ENCODE data around the gene SERAC1. TPM values are rescaled to one million over a fixed set of nuclear protein-coding genes. Genes with fewer than 3 reads are reported as not detected.

The SERAC1 gene
- total RNA-seq, 1 donor from 2014 or later = 9.3 TPM

GRCh38 chr6:158149641-158150040 lies 18.4 kb downstream of the SERAC1 start:
- TF ChIP-seq EZH2 (IDR thresholded peaks at IDR 0.05; ENCODE audit: insufficient read depth, low read length) = no peak
- TF ChIP-seq CTCF (IDR thresholded peaks at IDR 0.05; ENCODE audit: insufficient read depth, low read depth, low read length) = no peak
- Histone ChIP-seq H3K79me2 (ENCODE audit: insufficient read depth, low read length) (no peaks in the 10 kb centered on the region), H3K4me1 (ENCODE audit: insufficient read depth, low read length) (peaks cover 18% of the 10 kb centered on the region), H3K9ac (ENCODE audit: low read length) (peak overlapping the region; percentile 37), H3K36me3 (ENCODE audit: insufficient read depth, low read length) (peaks cover 5% of the 10 kb centered on the region), H4K20me1 (ENCODE audit: insufficient read depth, low read length) (no peaks in the 10 kb centered on the region), H3K4me3 (ENCODE audit: insufficient read depth, low read depth, low read length) (no peak overlapping the region), H2AFZ (ENCODE audit: low read depth, low read length) (no peak overlapping the region), H3K27me3 (ENCODE audit: insufficient read depth, low read length) (no peaks in the 10 kb centered on the region), H3K9me3 (ENCODE audit: insufficient read depth, low read depth, low read length) (no peaks in the 10 kb centered on the region), H3K27ac (ENCODE audit: low read depth, low read length) (peak overlapping the region; percentile 84), H3K4me2 (ENCODE audit: low read length) (peak overlapping the region; percentile 57)
- Mint-ChIP-seq H3K27me3 (ENCODE audit: low read depth, unreplicated experiment) (no peaks in the 10 kb centered on the region), H3K9me3 (ENCODE audit: unreplicated experiment) (no peaks in the 10 kb centered on the region), H3K36me3 (ENCODE audit: low read depth, unreplicated experiment) (peaks cover 9% of the 10 kb centered on the region), H3K27ac (ENCODE audit: unreplicated experiment) (no peak overlapping the region), H3K4me1 (ENCODE audit: low read depth, unreplicated experiment) (peaks cover 9% of the 10 kb centered on the region), H3K4me3 (ENCODE audit: unreplicated experiment) (no peak overlapping the region)
- DNase-seq (ENCODE audit: low read depth) (peak; percentile 61), FAIRE-seq (peak; percentile 26)

GRCh38 chr6:158143700-158144099 lies 24.4 kb downstream of the SERAC1 start:
- no peak overlapping the region for H3K27ac Mint-ChIP-seq (ENCODE audit: unreplicated experiment)
- H2AFZ ChIP-seq (ENCODE audit: low read depth, low read length) = no peak overlapping the region
- no peak for TF ChIP-seq CTCF (IDR thresholded peaks at IDR 0.05; ENCODE audit: insufficient read depth, low read depth, low read length)
- H3K79me2 ChIP-seq (ENCODE audit: insufficient read depth, low read length) = no peaks in the 10 kb centered on the region
- no peak overlapping the region for H3K4me3 ChIP-seq (ENCODE audit: insufficient read depth, low read depth, low read length)
- no peaks in the 10 kb centered on the region for H3K9me3 Mint-ChIP-seq (ENCODE audit: unreplicated experiment)
- H3K36me3 Mint-ChIP-seq (ENCODE audit: low read depth, unreplicated experiment) = peaks cover 16% of the 10 kb centered on the region
- no peak overlapping the region for H3K27ac ChIP-seq (ENCODE audit: low read depth, low read length)
- DNase-seq (ENCODE audit: low read depth) = no peak
- H3K27me3 Mint-ChIP-seq (ENCODE audit: low read depth, unreplicated experiment) = no peaks in the 10 kb centered on the region
- H3K9me3 ChIP-seq (ENCODE audit: insufficient read depth, low read depth, low read length) = no peaks in the 10 kb centered on the region
- no peak overlapping the region for H3K9ac ChIP-seq (ENCODE audit: low read length)
- peaks cover 3% of the 10 kb centered on the region for H3K4me1 Mint-ChIP-seq (ENCODE audit: low read depth, unreplicated experiment)
- no peak overlapping the region for H3K4me2 ChIP-seq (ENCODE audit: low read length)
- no peaks in the 10 kb centered on the region for H3K4me1 ChIP-seq (ENCODE audit: insufficient read depth, low read length)
- FAIRE-seq = no peak
- H3K27me3 ChIP-seq (ENCODE audit: insufficient read depth, low read length) = no peaks in the 10 kb centered on the region
- no peak overlapping the region for H3K4me3 Mint-ChIP-seq (ENCODE audit: unreplicated experiment)
- H3K36me3 ChIP-seq (ENCODE audit: insufficient read depth, low read length) = peaks cover 8% of the 10 kb centered on the region
- H4K20me1 ChIP-seq (ENCODE audit: insufficient read depth, low read length) = no peaks in the 10 kb centered on the region

- Mint-ChIP-seq H3K27ac (ENCODE audit: unreplicated experiment) (peak overlapping the region; percentile 58), H3K9me3 (ENCODE audit: unreplicated experiment) (no peaks in the 10 kb centered on the region), H3K27me3 (ENCODE audit: low read depth, unreplicated experiment) (no peaks in the 10 kb centered on the region), H3K36me3 (ENCODE audit: low read depth, unreplicated experiment) (peaks cover 15% of the 10 kb centered on the region), H3K4me1 (ENCODE audit: low read depth, unreplicated experiment) (peaks cover 3% of the 10 kb centered on the region), H3K4me3 (ENCODE audit: unreplicated experiment) (no peak overlapping the region)
- DNase-seq (ENCODE audit: low read depth) (peak; percentile 72), FAIRE-seq (no peak)
- Histone ChIP-seq H3K36me3 (ENCODE audit: insufficient read depth, low read length) (peaks cover 8% of the 10 kb centered on the region), H2AFZ (ENCODE audit: low read depth, low read length) (no peak overlapping the region), H4K20me1 (ENCODE audit: insufficient read depth, low read length) (no peaks in the 10 kb centered on the region), H3K27me3 (ENCODE audit: insufficient read depth, low read length) (no peaks in the 10 kb centered on the region), H3K27ac (ENCODE audit: low read depth, low read length) (peak overlapping the region; percentile 26), H3K9ac (ENCODE audit: low read length) (no peak overlapping the region), H3K4me1 (ENCODE audit: insufficient read depth, low read length) (no peaks in the 10 kb centered on the region), H3K79me2 (ENCODE audit: insufficient read depth, low read length) (no peaks in the 10 kb centered on the region), H3K9me3 (ENCODE audit: insufficient read depth, low read depth, low read length) (no peaks in the 10 kb centered on the region), H3K4me3 (ENCODE audit: insufficient read depth, low read depth, low read length) (no peak overlapping the region), H3K4me2 (ENCODE audit: low read length) (no peak overlapping the region)
- no peak for TF ChIP-seq EZH2 (IDR thresholded peaks at IDR 0.05; ENCODE audit: insufficient read depth, low read length)
Measured at GRCh38 chr6:158142789-158143188, 25.3 kb downstream of the SERAC1 start.

Measured in astrocyte (in vitro differentiated cells and primary cell).